Measurements from ENCODE around the gene DDX27. TPM values are rescaled to one million over a fixed set of nuclear protein-coding genes. Genes with fewer than 3 reads are reported as not detected.

Gene DDX27
- total RNA-seq, 2 experiments from 2014 or later, result 38.3 to 38.6 TPM

Other genes with a start within 250 kb of the DDX27 start
- 100 to 1,000 TPM in 1 of 2 experiments, 10 to 100 TPM in 1; 98.0 to 102 TPM for gene CSE1L, start 173.1 kb upstream of the DDX27 start, total RNA-seq
- gene STAU1, start 31.1 kb upstream of the DDX27 start, total RNA-seq, result 10 to 100 TPM; 42.5 to 46.5 TPM
- 10 to 100 TPM; 52.7 to 54.2 TPM for gene ZNFX1, start 58.6 kb downstream of the DDX27 start, total RNA-seq

Data from activated CD8-positive, alpha-beta T cell treated with anti-CD3 and anti-CD28 coated beads, Interleukin-2, amount 10 ng/mL, durations not matched to agents 7 days and 5 days (primary cell).